Liver (tissue), 9 donors: ENCODE results near the gene ARIH2. TPM values are rescaled to one million over a fixed set of nuclear protein-coding genes. Genes with fewer than 3 reads are reported as not detected.

Experiments used
- DNase-seq: peaks from one replicate; pipeline ENCODE4 v3.0.0-alpha.2; 2017; ENCODE audit warnings: low spot score
- H3K27ac ChIP-seq, 2 donors: one replicate each; pipeline ENCODE4 v1.7.0; 2013; ENCODE audit warnings: inconsistent platforms in 2 of 2, low read length in 2 of 2, control low read depth in 1 of 2, low read depth in 1 of 2, mild to moderate bottlenecking in 1 of 2
- H3K27me3 ChIP-seq, 4 donors: one replicate each; pipeline versions ENCODE4 v1.6.1 to v1.7.0; 2013; ENCODE audit warnings: low read length in 3 of 4, inconsistent platforms in 1 of 4, mild to moderate bottlenecking in 1 of 4, moderate library complexity in 1 of 4; ENCODE audit not compliant: control insufficient read depth in 4 of 4, insufficient read depth in 4 of 4
- H3K36me3 ChIP-seq, 4 donors: one replicate each; pipeline versions ENCODE4 v1.6.1 to v1.7.0; 2013; ENCODE audit warnings: low read length in 3 of 4, mild to moderate bottlenecking in 3 of 4, low read depth in 1 of 4, moderate library complexity in 1 of 4; ENCODE audit not compliant: control insufficient read depth in 4 of 4, insufficient read depth in 3 of 4
- H3K4me1 ChIP-seq, 4 donors: one replicate each; pipeline versions ENCODE4 v1.6.1 to v1.7.0; 2013; ENCODE audit warnings: low read length in 3 of 4, mild to moderate bottlenecking in 3 of 4, moderate library complexity in 1 of 4; ENCODE audit not compliant: control insufficient read depth in 4 of 4, insufficient read depth in 4 of 4
- H3K4me3 ChIP-seq, 3 donors: one replicate each; pipeline versions ENCODE4 v1.6.1 to v1.7.0; 2013; ENCODE audit warnings: low read length in 3 of 3, control low read depth in 1 of 3, low read depth in 1 of 3, mild to moderate bottlenecking in 1 of 3
- H3K9ac ChIP-seq, 2 donors: one replicate each; pipeline ENCODE4 v1.7.0; 2013; ENCODE audit warnings: low read length in 2 of 2, mild to moderate bottlenecking in 2 of 2, moderate library complexity in 2 of 2, control low read depth in 1 of 2, low read depth in 1 of 2
- H3K9me3 ChIP-seq, 4 donors: one replicate each; pipeline versions ENCODE4 v1.6.1 to v1.7.0; 2013; ENCODE audit warnings: low read length in 3 of 4; ENCODE audit not compliant: control insufficient read depth in 4 of 4
- EGR1 ChIP-seq, 2 donors: IDR thresholded peaks; 2 replicates each; pipeline ENCODE4 v1.6.1; 2016 to 2018; ENCODE audit warnings: antibody characterized with exemption in 2 of 2, low read depth in 2 of 2
- FOXA1 ChIP-seq: IDR thresholded peaks from 2 replicates; pipeline ENCODE4 v1.6.1; 2016; ENCODE audit warnings: antibody characterized with exemption
- FOXA2 ChIP-seq: IDR thresholded peaks from 2 replicates; pipeline ENCODE4 v1.6.1; 2016; ENCODE audit warnings: antibody characterized with exemption
- GABPA ChIP-seq, 2 donors: IDR thresholded peaks in 1 of 2; conservative IDR thresholded peaks in 1 of 2; 2 replicates each; pipeline ENCODE4 v1.6.1; 2016; ENCODE audit warnings: antibody characterized with exemption in 2 of 2, mild to moderate bottlenecking in 1 of 2, moderate library complexity in 1 of 2
- HNF4A ChIP-seq, 2 donors: conservative IDR thresholded peaks; 2 replicates each; pipeline ENCODE4 v1.6.1; 2016; ENCODE audit warnings: antibody characterized with exemption in 2 of 2, mild to moderate bottlenecking in 2 of 2
- HNF4G ChIP-seq: IDR thresholded peaks from 2 replicates; pipeline ENCODE4 v1.6.1; 2016; ENCODE audit warnings: antibody characterized with exemption
- NR2F2 ChIP-seq: IDR thresholded peaks from 2 replicates; pipeline ENCODE4 v1.6.1; 2016; ENCODE audit warnings: antibody characterized with exemption
- RAD21 ChIP-seq, 2 donors: IDR thresholded peaks; 2 replicates each; pipeline ENCODE4 v1.6.1; 2016; ENCODE audit warnings: antibody characterized with exemption in 2 of 2, mild to moderate bottlenecking in 2 of 2
- RXRA ChIP-seq, 2 donors: IDR thresholded peaks; 2 replicates each; pipeline ENCODE4 v1.6.1; 2017 to 2018; ENCODE audit warnings: antibody characterized with exemption in 2 of 2, mild to moderate bottlenecking in 1 of 2
- SP1 ChIP-seq: IDR thresholded peaks from 2 replicates; pipeline ENCODE4 v1.6.1; 2018; ENCODE audit warnings: antibody characterized with exemption, mild to moderate bottlenecking
- YY1 ChIP-seq: IDR thresholded peaks from 2 replicates; pipeline ENCODE4 v1.6.1; 2016; ENCODE audit warnings: antibody characterized with exemption, mild to moderate bottlenecking
- WGBS: extraction: QIAGEN DNeasy Blood & Tissue Kit; methylation state at CpG from one replicate; pipeline ENCODE4 v1.1.7; 2013; 5-methylcytosine and 5-hydroxymethylcytosine counted together
- polyA plus RNA-seq, 2 donors: library from polyadenylated mRNA; stranded (reverse) in 1 of 2; unstranded in 1 of 2; fragments of 200-250 nt in 1 of 2; fragments of >200 nt in 1 of 2; fragmentation: Nextera tagmentation in 1 of 2; extraction: Ambion mirVana in 1 of 2; gene quantifications; one replicate each; pipeline versions ENCODE4 v1.2.1 to v1.2.3, GENCODE V29; 2013 to 2015
- total RNA-seq, 2 donors: library from RNA; depleted of rRNA; stranded (reverse); fragments of >200 nt; gene quantifications; one replicate each; pipeline ENCODE4 v1.2.3, GENCODE V29; 2014
- TF ChIP-seq, protein P1 (sequence below): fragments of 150-350 bp; IDR thresholded peaks from 2 replicates; pipeline ENCODE4 v1.5.1; 2017; ENCODE audit warnings: improper control_type of control experiment, low read depth, low read length; ENCODE audit not compliant: missing input control
- TF ChIP-seq, protein P2 (sequence below): IDR thresholded peaks from 2 replicates; pipeline ENCODE4 v1.6.1; 2016; ENCODE audit warnings: antibody characterized with exemption, mild to moderate bottlenecking
- TF ChIP-seq, protein P3 (sequence below): IDR thresholded peaks from 2 replicates; pipeline ENCODE4 v1.6.1; 2016; ENCODE audit warnings: antibody characterized with exemption
- TF ChIP-seq, protein P4 (sequence below): IDR thresholded peaks from 2 replicates; pipeline ENCODE4 v1.6.1; 2016; ENCODE audit warnings: antibody characterized with exemption
- donor health status: healthy.
- donor health status: healthy.
- donor health status: healthy.
- donor health status: healthy.
- donor health status: healthy.

The ARIH2 gene
- total and polyA plus RNA-seq, 4 donors, result 24.8 to 63.5 (median 31.0) TPM

DNA sequence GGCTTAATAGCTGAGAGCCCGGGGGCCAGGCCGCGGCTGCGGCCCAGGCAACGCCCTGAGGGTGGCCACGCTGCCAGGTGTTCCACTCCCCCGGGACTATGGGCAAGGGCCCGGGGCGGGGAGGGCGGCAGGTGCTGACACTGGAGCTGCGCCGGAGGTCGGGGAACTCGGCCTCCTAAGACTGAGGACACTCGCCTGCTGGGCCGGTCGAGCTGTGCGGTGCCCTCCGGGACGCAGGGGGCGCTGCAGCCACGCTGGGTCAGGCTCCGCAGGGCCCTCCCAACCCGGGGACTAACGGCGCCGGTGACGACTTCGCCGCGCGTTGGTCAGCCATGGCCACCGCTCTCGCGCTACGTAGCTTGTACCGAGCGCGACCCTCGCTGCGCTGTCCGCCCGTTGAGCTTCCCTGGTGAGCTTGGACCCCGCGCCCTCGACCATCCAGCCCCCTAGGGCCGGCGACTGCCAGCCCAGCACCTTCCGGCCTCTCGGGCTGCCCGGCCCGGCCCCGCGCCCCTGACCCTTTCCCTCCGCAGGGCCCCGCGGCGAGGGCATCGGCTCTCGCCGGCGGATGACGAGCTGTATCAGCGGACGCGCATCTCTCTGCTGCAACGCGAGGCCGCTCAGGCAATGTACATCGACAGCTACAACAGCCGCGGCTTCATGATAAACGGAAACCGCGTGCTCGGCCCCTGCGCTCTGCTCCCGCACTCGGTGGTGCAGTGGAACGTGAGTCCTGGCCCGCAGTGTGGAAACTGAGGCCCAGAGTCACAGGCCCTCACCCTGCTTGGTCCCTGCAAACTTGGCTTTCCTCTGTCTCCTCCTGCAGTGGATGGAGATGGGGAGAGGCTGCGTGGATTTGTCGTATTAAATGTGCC is 103.4 kb downstream of the ARIH2 start, which contains the start of gene NDUFAF3:
Gene NDUFAF3 (plus strand): TSS at position 309 of the 875 bp plus-strand sequence. CDS start 24 bp downstream, at position 333.
- DNase-seq, result peak; percentile 96
- peak within 1 kb of the TSS; percentile 86 to 96 for H3K9ac ChIP-seq
- peak within 1 kb of the TSS; percentile 97 to 99 for H3K27ac ChIP-seq
- peaks cover 0 to 32% (median 21%) of the 10 kb centered on the region in 4 donors for H3K36me3 ChIP-seq
- WGBS, result 1% methylated on average over 83 of the region's 83 CpGs
- no peaks in the 10 kb centered on the region for H3K9me3 ChIP-seq
- peak within 1 kb of the TSS; percentile 85 to 95 (median 92) for H3K4me3 ChIP-seq
- peaks cover 15 to 51% (median 41%) of the 10 kb centered on the region in 4 donors for H3K4me1 ChIP-seq
- peak in 1 of 2 donors; percentile 26 for TF ChIP-seq GABPA (IDR thresholded peaks at IDR 0.05 in 1 of 2, conservative IDR thresholded peaks at IDR 0.05 in 1 of 2)
- TF ChIP-seq, protein P1, sequence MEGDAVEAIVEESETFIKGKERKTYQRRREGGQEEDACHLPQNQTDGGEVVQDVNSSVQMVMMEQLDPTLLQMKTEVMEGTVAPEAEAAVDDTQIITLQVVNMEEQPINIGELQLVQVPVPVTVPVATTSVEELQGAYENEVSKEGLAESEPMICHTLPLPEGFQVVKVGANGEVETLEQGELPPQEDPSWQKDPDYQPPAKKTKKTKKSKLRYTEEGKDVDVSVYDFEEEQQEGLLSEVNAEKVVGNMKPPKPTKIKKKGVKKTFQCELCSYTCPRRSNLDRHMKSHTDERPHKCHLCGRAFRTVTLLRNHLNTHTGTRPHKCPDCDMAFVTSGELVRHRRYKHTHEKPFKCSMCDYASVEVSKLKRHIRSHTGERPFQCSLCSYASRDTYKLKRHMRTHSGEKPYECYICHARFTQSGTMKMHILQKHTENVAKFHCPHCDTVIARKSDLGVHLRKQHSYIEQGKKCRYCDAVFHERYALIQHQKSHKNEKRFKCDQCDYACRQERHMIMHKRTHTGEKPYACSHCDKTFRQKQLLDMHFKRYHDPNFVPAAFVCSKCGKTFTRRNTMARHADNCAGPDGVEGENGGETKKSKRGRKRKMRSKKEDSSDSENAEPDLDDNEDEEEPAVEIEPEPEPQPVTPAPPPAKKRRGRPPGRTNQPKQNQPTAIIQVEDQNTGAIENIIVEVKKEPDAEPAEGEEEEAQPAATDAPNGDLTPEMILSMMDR, result peak; percentile 90
- no peak for TF ChIP-seq SP1
- TF ChIP-seq, protein P2, sequence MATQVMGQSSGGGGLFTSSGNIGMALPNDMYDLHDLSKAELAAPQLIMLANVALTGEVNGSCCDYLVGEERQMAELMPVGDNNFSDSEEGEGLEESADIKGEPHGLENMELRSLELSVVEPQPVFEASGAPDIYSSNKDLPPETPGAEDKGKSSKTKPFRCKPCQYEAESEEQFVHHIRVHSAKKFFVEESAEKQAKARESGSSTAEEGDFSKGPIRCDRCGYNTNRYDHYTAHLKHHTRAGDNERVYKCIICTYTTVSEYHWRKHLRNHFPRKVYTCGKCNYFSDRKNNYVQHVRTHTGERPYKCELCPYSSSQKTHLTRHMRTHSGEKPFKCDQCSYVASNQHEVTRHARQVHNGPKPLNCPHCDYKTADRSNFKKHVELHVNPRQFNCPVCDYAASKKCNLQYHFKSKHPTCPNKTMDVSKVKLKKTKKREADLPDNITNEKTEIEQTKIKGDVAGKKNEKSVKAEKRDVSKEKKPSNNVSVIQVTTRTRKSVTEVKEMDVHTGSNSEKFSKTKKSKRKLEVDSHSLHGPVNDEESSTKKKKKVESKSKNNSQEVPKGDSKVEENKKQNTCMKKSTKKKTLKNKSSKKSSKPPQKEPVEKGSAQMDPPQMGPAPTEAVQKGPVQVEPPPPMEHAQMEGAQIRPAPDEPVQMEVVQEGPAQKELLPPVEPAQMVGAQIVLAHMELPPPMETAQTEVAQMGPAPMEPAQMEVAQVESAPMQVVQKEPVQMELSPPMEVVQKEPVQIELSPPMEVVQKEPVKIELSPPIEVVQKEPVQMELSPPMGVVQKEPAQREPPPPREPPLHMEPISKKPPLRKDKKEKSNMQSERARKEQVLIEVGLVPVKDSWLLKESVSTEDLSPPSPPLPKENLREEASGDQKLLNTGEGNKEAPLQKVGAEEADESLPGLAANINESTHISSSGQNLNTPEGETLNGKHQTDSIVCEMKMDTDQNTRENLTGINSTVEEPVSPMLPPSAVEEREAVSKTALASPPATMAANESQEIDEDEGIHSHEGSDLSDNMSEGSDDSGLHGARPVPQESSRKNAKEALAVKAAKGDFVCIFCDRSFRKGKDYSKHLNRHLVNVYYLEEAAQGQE, result no peak
- peak in 1 of 2 donors; percentile 61 for TF ChIP-seq RAD21 (IDR thresholded peaks at IDR 0.05)
- TF ChIP-seq YY1, result no peak
- H3K27me3 ChIP-seq, result no peaks in the 10 kb centered on the region

DNA sequence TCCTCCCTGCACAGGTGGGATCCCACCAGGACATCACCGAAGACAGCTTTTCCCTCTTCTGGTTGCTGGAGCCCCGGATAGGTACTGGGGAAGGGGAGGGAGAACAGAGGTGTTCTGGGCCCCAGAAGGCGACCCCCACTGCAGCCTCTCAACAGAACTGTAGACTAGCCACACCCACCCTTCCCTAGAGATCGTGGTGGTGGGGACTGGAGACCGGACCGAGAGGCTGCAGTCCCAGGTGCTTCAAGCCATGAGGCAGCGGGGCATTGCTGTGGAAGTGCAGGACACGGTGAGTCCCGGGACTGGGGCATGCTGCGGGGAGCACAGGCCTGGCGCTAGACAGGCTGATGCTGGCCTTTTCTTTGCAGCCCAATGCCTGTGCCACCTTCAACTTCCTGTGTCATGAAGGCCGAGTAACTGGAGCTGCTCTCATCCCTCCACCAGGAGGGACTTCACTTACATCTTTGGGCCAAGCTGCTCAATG is 104.1 kb downstream of the ARIH2 start:
- H3K9ac ChIP-seq, result peak overlapping the region; percentile 86 to 96
- TF ChIP-seq RXRA (IDR thresholded peaks at IDR 0.05) (no peak), NR2F2 (no peak), EGR1 (IDR thresholded peaks at IDR 0.05; ENCODE audit: low read depth in 2 of 2) (no peak), FOXA2 (no peak), YY1 (no peak), HNF4A (conservative IDR thresholded peaks at IDR 0.05) (no peak), RAD21 (IDR thresholded peaks at IDR 0.05) (no peak), SP1 (no peak), FOXA1 (no peak), GABPA (IDR thresholded peaks at IDR 0.05 in 1 of 2, conservative IDR thresholded peaks at IDR 0.05 in 1 of 2) (no peak), HNF4G (no peak)
- TF ChIP-seq, protein P3, sequence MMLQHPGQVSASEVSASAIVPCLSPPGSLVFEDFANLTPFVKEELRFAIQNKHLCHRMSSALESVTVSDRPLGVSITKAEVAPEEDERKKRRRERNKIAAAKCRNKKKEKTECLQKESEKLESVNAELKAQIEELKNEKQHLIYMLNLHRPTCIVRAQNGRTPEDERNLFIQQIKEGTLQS, result no peak
- TF ChIP-seq, protein P4, sequence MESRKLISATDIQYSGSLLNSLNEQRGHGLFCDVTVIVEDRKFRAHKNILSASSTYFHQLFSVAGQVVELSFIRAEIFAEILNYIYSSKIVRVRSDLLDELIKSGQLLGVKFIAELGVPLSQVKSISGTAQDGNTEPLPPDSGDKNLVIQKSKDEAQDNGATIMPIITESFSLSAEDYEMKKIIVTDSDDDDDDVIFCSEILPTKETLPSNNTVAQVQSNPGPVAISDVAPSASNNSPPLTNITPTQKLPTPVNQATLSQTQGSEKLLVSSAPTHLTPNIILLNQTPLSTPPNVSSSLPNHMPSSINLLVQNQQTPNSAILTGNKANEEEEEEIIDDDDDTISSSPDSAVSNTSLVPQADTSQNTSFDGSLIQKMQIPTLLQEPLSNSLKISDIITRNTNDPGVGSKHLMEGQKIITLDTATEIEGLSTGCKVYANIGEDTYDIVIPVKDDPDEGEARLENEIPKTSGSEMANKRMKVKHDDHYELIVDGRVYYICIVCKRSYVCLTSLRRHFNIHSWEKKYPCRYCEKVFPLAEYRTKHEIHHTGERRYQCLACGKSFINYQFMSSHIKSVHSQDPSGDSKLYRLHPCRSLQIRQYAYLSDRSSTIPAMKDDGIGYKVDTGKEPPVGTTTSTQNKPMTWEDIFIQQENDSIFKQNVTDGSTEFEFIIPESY, result no peak
- TF ChIP-seq, protein P2, result no peak
- TF ChIP-seq, protein P1, result no peak

More for the DNA sequence above, 104.1 kb downstream of the ARIH2 start:
- WGBS, result 32% methylated on average over 12 of the region's 12 CpGs
- DNase-seq, result no peak
- Histone ChIP-seq H3K36me3 (peaks cover 0 to 32% (median 21%) of the 10 kb centered on the region in 4 donors), H3K4me3 (peak overlapping the region; percentile 70 to 95 (median 85)), H3K4me1 (peaks cover 13 to 45% (median 35%) of the 10 kb centered on the region in 4 donors), H3K27ac (peak overlapping the region; percentile 97 to 99), H3K27me3 (no peaks in the 10 kb centered on the region), H3K9me3 (no peaks in the 10 kb centered on the region)
